DOHH2 (cell line): ENCODE results near the gene MCM6.

ENCODE experiments used
- EZH2phosphoT487 ChIP-seq: fragments of 200-600 bp; sonication (generic); IDR thresholded peaks from 2 replicates; pipeline ENCODE4 v1.6.1; 2017; ENCODE audit warnings: borderline replicate concordance, mild to moderate bottlenecking, antibody characterized with exemption, low read length, moderate library complexity, mixed read lengths
- TF ChIP-seq, protein P1 (sequence below): fragments of 200-600 bp; sonication (generic); IDR thresholded peaks from one replicate; pipeline ENCODE4 v1.5.1; 2014; ENCODE audit warnings: antibody characterized with exemption, mild to moderate bottlenecking, low read depth, low read length; ENCODE audit not compliant: poor library complexity, severe bottlenecking

DNA sequence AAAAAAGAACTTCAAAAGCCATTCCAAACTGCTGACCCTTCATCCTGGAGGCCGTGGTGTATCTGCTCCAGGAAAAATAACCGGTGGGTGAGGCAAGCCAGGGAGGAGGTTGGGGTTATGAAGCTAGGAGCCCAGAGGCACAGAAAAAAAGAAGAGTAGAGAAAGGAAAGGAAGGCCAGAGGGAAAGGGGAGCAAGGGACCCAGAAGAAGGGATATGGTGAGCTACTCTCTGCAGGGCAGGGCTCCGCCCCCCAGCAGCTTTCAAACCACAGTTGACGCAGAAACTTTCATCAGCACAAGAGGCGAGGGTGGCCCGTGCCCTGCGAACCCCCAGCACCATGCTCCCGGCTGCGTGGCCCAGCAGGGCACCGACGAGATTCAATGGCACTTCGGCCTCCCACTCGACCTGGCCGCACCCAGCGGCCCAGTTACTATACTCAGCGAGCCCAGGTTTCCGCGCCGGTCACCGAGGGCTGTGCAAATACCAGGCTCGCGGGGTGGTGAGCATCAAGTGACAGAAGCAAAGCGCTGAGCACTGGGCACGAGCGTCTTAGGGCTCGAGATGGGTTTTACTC, 665 bp downstream of the MCM6 start:
- TF ChIP-seq, protein P1, sequence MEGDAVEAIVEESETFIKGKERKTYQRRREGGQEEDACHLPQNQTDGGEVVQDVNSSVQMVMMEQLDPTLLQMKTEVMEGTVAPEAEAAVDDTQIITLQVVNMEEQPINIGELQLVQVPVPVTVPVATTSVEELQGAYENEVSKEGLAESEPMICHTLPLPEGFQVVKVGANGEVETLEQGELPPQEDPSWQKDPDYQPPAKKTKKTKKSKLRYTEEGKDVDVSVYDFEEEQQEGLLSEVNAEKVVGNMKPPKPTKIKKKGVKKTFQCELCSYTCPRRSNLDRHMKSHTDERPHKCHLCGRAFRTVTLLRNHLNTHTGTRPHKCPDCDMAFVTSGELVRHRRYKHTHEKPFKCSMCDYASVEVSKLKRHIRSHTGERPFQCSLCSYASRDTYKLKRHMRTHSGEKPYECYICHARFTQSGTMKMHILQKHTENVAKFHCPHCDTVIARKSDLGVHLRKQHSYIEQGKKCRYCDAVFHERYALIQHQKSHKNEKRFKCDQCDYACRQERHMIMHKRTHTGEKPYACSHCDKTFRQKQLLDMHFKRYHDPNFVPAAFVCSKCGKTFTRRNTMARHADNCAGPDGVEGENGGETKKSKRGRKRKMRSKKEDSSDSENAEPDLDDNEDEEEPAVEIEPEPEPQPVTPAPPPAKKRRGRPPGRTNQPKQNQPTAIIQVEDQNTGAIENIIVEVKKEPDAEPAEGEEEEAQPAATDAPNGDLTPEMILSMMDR = no peak
- no peak for TF ChIP-seq EZH2phosphoT487
